Left hindlimb (tissue), 1 donor: ENCODE results near the gene FCHSD2.
"Not testable (repeated sequence)": the region's sequence is repeated elsewhere in the genome, so short reads cannot be mapped to it uniquely, and the experiment has no call there.

Experiments used
- DNase-seq: peaks from one replicate; pipeline ENCODE4 v3.0.0-alpha.2; 2018

Gene FCHSD2

GRCh38 chr11:72912253-72912652 lies 229.9 kb downstream of the FCHSD2 start:
- DNase-seq = no peak

GRCh38 chr11:72909558-72910388 lies 232.3 kb downstream of the FCHSD2 start:
- DNase-seq = not testable (repeated sequence)

- DNase-seq = no peak
Measured at GRCh38 chr11:72908032-72908676, 234.0 kb downstream of the FCHSD2 start.

- DNase-seq = no peak
Measured at GRCh38 chr11:72904016-72904415, 238.1 kb downstream of the FCHSD2 start.

- no peak for DNase-seq
Measured at GRCh38 chr11:72901374-72901773, 240.7 kb downstream of the FCHSD2 start.

GRCh38 chr11:72900013-72900412 lies 242.1 kb downstream of the FCHSD2 start:
- DNase-seq = no peak

GRCh38 chr11:72899238-72899637 lies 242.9 kb downstream of the FCHSD2 start:
- DNase-seq = no peak

- no peak for DNase-seq
Measured at GRCh38 chr11:72897506-72897905, 244.6 kb downstream of the FCHSD2 start.

GRCh38 chr11:72896431-72896830 lies 245.7 kb downstream of the FCHSD2 start:
- no peak for DNase-seq

GRCh38 chr11:72890881-72891280 lies 251.2 kb downstream of the FCHSD2 start:
- no peak for DNase-seq

GRCh38 chr11:72886619-72887018 lies 255.5 kb downstream of the FCHSD2 start:
- no peak for DNase-seq

- DNase-seq = no peak
Measured at GRCh38 chr11:72885749-72886609, 256.1 kb downstream of the FCHSD2 start.

- no peak for DNase-seq
Measured at GRCh38 chr11:72876147-72876546, 266.0 kb downstream of the FCHSD2 start.

- DNase-seq = no peak
Measured at GRCh38 chr11:72875736-72876135, 266.4 kb downstream of the FCHSD2 start.

- no peak for DNase-seq
Measured at GRCh38 chr11:72872012-72872411, 270.1 kb downstream of the FCHSD2 start.

GRCh38 chr11:72871119-72871518 lies 271.0 kb downstream of the FCHSD2 start:
- DNase-seq = no peak

- no peak for DNase-seq
Measured at GRCh38 chr11:72869831-72870230, 272.3 kb downstream of the FCHSD2 start.

- DNase-seq = no peak
Measured at GRCh38 chr11:72867970-72868369, 274.1 kb downstream of the FCHSD2 start.

- DNase-seq = no peak
Measured at GRCh38 chr11:72864702-72865655, 277.1 kb downstream of the FCHSD2 start.

GRCh38 chr11:72863916-72864315 lies 278.2 kb downstream of the FCHSD2 start:
- no peak for DNase-seq

- DNase-seq = no peak
Measured at GRCh38 chr11:72863091-72863490, 279.0 kb downstream of the FCHSD2 start.

GRCh38 chr11:72860592-72860991 lies 281.5 kb downstream of the FCHSD2 start:
- no peak for DNase-seq
